Kidney glomerular epithelial cell (primary cell): ENCODE data around the gene SLC35F4.
"Not testable (repeated sequence)": the region's sequence is repeated elsewhere in the genome, so short reads cannot be mapped to it uniquely, and the experiment has no call there.

Experiments
- DNase-seq: peaks from one replicate; lab custom pipeline; 2025; lab: John Stamatoyannopoulos, UW

Gene SLC35F4

DNA sequence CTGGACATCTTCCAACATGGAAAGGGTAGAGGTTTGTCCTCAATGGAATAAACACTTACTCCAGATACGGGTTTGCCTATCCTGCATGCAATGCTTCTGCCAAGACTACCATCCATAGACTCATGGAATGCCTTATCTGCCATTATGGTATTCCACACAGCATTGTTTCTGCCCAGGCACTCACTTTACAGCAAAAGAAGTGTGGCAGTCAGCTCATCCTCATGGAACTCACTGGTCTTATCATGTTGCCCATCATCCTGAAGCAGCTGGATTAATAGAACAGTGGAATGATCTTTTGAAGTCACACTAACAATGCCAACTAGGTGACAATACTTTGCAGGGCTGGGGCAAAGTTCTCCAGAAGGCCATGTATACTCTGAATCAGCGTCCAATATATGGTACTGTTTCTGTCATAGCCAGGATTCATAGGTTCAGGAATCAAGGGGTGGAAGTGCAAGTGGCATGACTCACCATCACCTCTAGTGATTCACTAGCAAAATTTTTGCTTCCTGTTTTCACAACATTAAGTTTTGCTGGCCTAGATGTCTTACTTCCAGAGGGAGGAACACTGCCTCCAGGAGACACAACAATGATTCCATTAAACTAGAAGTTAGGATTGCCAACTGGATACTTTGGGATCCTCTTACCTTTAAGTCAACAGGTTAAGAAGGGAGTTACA is 140.4 kb downstream of the SLC35F4 start:
- peak; percentile 78 for DNase-seq

DNA sequence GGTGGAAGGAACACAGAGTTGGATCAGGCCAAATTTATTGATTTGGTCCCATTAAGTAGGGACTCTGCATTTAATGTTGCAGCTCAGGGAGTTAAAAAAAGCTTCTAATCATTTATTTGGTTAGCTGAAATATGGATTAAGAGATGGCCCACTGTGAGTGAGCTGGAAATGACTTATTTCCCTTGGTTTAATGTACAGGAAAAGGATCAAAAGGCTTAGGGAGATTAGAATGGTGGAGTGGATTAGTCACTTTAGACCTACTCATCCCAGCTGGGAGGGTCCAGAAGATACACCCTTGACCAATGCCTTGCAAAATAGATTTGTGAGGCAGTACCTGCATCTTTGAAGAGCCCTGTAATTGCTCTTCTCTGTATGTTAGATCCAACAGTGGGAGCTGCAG is 143.8 kb downstream of the SLC35F4 start:
- not testable (repeated sequence) for DNase-seq

DNA sequence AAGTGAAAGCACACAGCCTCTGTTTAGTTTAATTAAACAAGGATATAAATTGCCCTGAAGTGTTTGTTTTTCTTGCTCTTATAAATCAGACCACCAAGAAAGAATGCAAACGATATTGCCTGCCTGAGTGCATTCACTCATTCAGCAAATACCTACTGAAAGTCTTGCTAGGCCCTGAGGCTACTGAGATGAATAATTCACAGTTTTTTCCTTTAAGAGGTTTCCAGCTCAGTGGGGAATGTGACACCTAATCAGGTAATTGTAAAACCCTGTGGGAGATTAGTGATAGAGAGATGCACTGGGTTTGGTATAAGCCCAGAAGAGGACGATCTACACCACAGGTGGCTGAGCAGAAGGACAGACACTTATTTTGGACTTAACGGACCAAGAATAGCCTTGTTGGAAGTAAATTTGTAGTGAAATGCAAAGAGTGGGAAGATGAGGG is 151.4 kb downstream of the SLC35F4 start:
- DNase-seq = peak; percentile 85

DNA sequence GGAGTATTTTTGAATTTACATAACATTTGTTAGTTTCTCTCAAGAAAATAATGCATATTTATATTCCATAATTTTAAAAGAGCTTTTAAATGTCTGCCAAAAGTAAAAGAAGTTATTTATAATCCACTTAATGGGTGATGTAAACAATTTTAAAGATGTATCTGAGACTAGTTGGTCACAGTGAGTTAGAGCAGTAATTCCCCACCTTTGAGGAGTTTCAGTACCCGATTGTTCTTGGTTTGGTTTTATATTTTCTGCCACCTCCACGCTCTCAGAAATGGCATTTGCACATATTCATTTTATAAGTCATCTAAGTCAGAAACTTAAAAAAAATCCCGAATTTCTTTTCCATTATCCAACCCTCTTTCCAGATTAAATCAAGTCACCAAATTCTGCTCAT is 153.2 kb downstream of the SLC35F4 start:
- DNase-seq = no peak

DNA sequence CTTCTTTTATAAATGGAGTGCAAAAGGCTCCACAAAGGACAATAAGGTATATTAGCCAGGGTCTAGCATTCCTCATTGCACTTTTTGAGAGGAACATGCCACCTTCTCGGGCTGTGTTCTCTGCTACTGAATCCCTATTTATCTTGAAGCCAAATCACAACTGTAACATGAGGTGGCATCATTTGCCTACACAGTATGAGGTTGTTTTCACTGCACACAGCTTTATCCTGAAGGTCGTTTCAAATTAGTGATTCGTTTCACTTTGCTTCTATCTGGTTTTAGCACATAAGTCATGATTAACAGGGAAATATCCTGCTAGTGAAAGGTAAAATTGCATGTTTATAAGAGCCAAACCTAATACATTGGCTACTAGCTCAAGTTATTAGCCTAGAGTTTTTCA is 153.8 kb downstream of the SLC35F4 start:
- DNase-seq = peak; percentile 17

DNA sequence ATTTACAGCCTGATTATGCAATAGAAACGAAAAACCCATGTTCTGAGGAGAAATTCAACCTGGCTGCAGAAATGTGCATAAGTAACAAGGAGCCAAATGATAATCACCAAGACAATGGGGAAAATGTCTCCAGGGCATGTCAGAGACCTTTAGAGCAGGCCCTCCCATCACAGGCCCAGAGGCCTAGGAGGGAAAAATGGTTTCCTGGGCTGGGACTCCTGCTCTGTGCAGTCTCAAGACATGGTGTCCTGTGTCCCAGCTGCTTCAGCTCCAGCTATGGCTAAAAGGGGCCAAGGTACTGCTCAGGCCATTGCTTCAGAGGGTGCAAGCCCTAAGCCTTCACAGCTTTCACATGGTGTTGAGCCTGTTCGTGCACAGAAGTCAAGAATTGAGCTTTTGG is 156.0 kb downstream of the SLC35F4 start:
- DNase-seq = no peak

DNA sequence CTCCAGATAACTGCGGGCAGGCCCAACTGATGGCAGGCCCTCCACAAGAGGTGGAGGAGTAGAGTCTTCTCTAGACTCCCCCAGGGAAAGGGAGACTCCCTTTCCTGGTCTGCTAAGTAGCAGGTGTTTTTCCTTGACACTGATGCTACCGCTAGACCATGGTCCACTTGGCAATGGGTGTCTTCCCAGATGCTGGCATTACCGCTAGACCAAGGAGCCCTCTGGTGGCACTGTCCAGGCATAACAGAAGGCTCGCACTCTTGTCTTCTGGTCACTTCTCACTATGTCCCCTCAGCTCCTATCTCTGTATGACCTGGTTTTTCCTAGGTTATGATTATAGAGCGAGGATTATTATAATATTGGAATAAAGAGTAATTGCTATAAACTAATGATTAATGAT is 156.8 kb downstream of the SLC35F4 start:
- not testable (repeated sequence) for DNase-seq

DNA sequence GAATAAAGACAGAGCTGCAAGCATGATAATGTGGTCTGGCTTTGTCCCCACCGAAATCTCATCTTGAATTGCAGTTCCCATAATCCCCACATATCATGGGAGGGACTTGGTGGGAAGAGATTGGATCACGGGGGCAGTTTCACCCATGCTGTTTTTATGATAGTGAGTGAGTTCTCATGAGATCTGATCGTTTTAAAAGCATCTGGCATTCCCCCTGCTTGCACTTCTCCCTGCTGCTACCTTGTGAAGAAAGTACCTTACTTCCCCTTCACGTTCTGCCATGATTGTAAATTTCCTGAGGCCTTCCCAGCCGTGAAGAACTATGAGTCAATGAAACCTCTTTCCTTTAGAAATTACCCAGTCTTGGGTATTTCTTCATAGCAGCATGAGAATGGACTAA is 158.7 kb downstream of the SLC35F4 start:
- DNase-seq = no peak

DNA sequence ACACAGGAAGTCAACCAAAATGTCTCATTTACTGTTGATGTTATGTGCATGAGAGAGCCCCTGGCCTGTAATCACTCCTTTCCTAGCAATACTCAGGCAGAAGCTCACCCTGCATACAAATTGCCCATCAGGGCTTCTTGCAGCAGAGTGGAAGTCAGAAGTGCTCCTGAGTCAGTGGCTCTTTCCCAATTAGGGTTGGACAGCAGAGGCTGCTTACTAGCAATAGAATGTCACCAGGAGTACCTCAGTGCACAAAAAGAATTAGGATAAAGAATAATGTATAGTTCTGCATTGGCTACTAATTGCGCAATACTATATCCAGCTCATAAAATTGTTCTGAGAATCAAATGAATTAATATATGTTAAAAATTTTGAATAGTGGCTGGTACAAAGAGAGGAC is 161.1 kb downstream of the SLC35F4 start:
- no peak for DNase-seq

DNA sequence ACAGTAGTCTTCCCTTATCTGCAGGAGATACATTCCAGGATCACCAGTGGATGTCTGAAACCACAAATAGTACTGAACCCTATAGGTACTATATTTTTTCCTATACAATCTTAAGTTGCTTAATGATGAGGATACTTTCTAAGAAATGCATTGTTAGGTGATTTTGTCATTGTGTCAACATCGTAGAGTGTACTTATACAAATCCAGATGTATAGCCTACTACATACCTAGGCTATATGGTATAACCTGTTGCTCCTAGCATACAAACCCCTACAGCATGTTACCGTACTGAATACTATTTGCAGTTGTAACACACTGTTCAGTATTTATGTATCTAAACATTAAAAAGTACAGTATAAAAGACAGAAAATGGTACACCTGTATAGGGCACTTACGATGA is 165.9 kb downstream of the SLC35F4 start:
- no peak for DNase-seq

DNA sequence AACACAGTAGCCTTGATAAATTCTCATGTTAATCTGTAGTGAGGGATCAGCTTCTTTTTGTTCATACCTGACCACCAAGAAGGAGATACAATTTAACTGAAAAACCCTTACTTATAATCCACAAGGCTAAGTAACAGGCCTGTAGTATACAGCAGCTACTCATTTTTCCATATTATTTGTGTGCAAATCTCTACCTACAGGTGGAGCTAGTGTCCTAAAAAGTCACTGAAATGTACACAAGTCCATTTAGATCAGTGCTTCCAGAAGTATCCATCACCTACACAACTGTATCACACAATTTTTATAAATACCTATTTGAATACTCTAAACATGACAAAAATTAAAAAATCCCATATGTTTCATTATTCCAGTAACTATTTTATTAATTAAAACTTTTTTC is 173.2 kb downstream of the SLC35F4 start:
- peak; percentile 42 for DNase-seq

DNA sequence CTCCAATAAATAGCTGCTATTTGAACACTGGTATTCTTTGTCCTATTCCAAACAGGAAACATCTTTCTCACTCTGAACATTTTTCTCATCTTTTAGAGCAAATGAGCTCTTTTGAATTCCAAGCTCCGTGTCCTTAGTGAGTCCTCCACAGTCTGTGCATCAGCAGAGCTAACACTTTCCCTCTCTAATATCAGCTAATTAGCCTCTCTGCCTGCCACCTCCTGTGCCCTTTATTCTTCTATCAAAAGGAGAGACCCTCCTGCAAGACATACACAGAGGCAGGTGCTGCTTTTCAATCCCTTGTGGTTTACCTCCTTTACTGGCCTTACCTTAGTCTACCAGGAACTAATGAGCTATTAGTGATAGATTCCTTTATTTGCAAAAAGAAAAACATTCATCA is 178.5 kb downstream of the SLC35F4 start:
- DNase-seq = no peak

DNA sequence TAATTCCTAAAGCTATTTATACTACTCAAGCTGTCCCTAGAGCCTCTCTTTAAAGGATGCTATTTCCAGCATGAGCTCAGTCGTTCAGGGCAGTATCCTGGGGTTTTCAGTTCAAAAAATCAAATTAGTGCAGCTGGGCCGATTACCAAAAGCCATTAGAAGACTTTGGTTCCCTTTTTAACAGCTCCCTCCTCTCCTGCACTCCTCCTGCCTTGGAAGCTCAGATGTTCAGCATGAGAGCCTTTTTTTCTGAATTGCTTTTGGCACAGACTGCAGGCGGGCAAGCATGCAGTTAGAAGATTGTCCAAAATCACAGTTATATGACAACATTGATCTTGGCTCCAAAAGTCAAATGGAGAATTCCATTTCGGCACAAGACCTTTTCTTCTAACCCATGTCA is 179.6 kb downstream of the SLC35F4 start:
- no peak for DNase-seq

DNA sequence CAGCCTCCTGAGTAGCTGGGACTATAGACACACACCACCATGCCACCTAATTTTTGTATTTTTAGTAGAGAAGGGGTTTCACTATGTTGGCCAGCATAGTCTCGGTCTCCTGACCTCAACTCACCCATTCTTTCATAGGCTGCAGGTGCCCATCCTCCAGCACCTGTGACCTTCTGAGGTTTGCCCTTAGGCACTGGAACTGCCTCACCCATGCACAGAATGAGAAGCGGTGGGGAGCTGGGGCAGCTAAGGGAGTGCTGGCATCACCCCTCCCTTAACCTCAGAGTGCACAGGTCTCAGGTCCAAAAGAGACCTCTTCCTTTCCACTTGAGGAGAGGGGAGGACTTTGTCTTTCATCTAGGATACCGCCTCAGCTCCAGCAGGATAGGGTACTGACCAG is 194.9 kb downstream of the SLC35F4 start:
- no peak for DNase-seq

DNA sequence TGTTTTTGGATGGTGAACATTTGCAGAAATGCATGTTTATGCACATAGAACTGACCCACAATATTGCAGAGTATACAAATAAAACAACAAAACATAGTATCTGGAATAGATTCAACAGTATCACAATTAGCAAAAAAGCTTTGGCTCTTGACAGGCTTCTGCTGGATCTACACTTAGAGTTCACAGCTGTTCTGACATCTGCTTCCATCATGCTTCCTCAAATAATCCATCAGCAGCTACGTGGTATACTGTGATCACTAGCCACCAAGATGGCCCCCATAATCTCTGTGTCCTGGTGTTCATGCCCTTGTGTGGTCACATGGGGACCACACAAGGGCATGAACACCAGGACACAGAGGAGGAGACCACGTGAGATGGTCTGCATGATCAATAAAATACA is 205.7 kb downstream of the SLC35F4 start:
- DNase-seq = no peak

DNA sequence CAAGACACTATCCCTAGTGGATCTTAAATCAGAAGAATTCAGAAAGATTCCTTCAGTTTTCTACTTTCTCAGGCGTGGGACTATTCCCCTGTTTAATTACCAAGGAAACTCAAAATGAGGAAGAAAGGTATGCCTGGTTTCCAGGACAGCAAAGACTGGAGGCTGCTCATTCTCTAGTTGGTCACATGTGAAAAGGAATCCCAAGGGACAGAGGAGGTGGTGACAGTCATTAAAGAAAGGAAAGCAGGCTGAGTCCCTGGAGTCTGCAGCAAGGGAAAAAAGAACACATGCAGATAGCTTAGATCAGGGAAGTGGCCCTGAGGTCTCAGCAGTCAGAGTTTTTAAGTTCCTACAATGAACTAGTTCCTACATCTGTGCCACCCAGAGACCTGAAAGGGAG is 206.8 kb downstream of the SLC35F4 start:
- DNase-seq = no peak

DNA sequence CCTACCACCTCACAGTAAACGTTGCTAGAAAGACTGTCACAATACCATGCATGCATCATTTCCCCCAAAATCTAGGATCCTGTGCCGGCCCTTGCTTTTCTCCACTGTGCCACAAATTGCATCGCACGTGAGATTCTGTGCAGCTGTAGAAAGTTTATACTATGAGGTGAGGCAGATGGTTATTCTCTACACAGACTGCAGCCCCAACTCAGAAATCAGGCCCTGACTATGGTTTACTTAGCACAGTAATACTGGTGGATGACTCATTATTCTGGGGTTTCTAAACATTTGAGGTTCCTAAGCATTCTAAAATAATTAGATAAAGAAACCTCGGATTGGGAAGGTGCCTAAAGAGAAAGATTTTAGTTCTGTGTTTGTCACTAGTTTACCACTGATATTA is 208.4 kb downstream of the SLC35F4 start:
- DNase-seq = no peak

DNA sequence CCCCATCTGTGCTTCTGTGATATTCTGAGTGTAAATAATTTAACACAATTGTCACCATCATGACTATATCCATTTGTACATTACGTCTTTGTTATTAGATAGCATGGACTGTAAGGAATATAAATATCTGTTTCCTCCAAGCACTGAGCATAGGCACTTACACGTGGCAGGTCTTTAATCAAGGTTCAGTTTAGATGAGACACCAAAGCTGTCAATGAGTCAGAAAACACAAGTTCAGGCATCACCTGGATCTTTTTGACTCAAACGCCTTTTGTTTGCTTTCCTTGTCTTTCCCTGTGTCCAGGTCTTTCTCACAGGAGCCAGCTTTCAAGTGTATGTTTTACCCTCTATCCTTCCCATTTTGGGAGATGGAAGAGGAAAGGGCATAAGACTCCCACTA is 209.0 kb downstream of the SLC35F4 start:
- DNase-seq = no peak

DNA sequence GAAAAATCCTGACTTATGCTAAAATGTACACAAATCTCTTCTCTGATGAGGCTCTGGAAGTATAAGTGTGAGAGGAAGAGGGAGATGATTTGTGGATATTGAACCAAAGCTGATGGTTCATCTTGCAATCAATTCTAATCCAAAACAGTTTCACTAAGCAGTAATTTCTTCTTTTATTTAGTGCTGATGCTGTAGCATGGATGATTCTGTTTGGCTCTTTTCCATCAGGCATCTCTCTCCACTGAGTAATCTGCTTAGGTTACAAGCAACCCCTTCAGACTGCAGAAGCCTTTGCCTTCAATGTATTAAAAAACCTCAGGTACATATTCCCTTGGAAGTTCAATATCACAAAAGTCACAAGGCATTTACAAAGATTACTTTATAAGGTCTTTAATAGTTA is 213.1 kb downstream of the SLC35F4 start:
- no peak for DNase-seq

DNA sequence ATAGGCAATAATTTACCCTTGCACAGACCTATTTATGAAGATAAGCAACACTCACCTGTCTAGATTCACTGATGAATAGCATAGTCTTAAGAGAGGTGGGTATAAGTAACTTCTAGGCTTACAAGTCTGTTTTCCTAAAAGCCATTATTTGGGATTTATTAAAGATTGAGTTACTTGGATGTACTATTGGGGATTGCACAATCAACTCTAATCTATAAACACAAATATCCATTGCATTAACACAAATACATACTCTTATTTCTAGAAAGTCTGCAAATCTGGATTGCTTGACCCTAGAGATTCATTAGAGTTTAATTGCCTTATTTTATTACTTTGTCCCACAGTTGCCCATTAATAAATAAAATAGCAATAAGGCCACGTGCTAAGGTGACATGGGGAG is 224.1 kb downstream of the SLC35F4 start:
- DNase-seq = no peak

DNA sequence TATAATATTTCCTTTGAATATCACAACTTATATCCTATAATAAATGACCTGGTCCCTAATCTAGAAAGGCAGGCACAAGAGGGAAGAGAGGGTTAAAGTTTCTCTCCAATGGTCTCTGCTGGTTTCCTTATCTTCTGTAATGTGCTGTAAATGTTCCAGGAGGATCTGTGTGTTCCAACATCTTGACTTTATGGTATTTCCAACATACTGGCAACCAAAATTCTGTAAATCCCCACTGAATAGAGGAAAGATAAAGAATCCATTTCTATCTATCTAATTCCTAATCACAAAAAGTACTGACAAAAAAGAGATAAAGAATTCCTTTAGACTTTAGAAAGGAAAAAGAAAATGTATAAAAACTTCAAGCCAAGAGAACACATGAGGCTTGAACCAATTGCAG is 225.9 kb downstream of the SLC35F4 start:
- no peak for DNase-seq

DNA sequence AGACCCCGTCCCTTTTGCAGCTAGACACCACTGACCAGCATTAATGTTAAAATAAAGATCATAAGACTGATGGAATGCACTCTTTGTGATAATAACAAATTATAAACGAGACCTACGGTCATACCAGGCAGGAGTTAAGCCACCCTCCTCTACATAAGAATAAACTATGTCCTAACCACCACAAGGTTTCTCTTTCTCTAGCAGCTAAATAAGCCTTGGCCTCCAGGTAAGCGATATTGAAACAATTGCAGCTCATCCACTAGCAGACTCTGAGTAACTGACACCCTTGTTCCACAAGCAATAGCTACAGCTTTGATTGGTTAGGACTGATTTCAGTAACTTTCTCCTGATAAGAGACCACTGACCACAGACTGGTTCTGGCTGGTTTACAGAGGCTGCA is 228.0 kb downstream of the SLC35F4 start:
- DNase-seq = no peak

DNA sequence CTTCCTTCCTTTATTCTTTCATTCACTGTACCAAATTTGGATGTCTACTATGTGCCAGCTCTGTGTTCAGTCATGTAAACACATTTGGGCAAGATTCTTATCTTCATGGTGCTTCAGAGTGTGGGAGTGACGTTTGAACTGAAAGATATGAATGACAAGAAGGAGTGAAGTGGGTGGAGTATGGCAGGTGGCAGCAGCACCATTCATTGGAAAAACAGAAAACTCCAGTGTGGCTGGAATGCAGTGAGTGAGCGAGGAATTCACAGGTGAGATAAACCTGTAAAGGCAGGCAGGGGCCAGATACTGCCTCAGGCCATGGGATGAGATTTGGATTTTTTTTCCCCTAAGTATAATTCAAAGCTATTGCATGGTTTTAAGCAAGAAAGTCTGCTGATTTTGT is 231.6 kb downstream of the SLC35F4 start:
- DNase-seq = no peak

DNA sequence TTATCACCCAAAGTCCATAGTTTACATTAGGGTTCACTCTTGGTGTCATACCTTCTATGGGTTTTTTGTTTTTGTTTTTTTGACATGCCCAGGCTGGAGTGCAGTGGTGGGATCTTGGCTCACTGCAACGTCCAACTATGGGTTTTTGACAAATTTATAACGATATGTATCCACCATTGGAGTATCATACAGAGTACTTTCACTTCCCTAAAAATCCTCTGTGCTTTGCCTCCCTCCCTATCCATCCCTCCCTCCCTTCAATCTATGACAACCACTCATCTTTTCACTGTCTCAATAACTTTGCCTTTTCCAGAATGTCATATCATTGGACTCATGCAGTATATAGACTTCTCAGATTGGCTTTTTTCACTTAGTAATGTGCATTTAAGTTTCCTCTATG is 233.2 kb downstream of the SLC35F4 start:
- no peak for DNase-seq

DNA sequence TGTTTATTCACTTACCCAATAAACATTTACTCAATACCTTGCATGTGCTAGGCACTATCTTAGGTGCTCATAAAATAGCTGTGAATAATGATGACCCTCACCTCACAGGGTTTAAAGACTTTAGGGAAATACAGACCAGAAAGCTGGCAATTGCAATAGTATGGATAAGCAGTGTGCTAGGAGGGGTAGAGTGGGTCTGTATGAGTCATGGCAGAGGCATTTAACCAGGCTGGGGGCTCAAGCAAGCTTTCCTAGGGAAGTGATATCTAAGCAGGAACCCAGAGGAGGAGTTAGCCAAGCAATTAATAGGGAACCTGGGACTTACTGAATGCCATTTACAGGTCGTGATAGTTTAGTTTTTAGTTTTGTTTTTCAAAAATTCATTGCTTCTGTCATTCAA is 248.4 kb downstream of the SLC35F4 start:
- DNase-seq = peak; percentile 15
